MG63 (cell line): Measurements from ENCODE around the gene ANKRD65. TPM values are rescaled to one million over a fixed set of nuclear protein-coding genes. Genes with fewer than 3 reads are reported as not detected.
"Not testable (repeated sequence)": the region's sequence is repeated elsewhere in the genome, so short reads cannot be mapped to it uniquely, and the experiment has no call there.

Source experiments
- DNase-seq: peaks from one replicate; pipeline ENCODE4 v3.0.0-alpha.2; 2020
- H3K27me3 ChIP-seq: fragments of 250-450 bp; sonication (Bioruptor Pico); 2 replicates; pipeline ENCODE4 v1.5.1; 2020; ENCODE audit warnings: mild to moderate bottlenecking, moderate library complexity
- H3K36me3 ChIP-seq: fragments of 250-450 bp; sonication (Bioruptor Pico); 2 replicates; pipeline ENCODE4 v1.5.1; 2020; ENCODE audit warnings: mild to moderate bottlenecking, moderate library complexity
- H3K4me3 ChIP-seq: fragments of 250-450 bp; sonication (Bioruptor Pico); 2 replicates; pipeline ENCODE4 v1.5.1; 2020; ENCODE audit warnings: mild to moderate bottlenecking, moderate library complexity
- H3K9me3 ChIP-seq: fragments of 250-450 bp; sonication (Bioruptor Pico); 2 replicates; pipeline ENCODE4 v1.5.1; 2020; ENCODE audit warnings: mild to moderate bottlenecking, moderate library complexity
- total RNA-seq: library from RNA; depleted of rRNA; stranded (reverse); fragments of >200 nt; shearing (Covaris generic); gene quantifications from 2 replicates; pipeline ENCODE4 v1.2.3, GENCODE V29; 2014; ENCODE audit warnings: low replicate concordance

Gene ANKRD65
- total RNA-seq, 1 experiment from 2014 or later, result not detected

- no peaks in the 10 kb centered on the region for H3K9me3 ChIP-seq
Measured at GRCh38 chr1:1434824-1435105, 13.7 kb upstream of the ANKRD65 start.

DNA sequence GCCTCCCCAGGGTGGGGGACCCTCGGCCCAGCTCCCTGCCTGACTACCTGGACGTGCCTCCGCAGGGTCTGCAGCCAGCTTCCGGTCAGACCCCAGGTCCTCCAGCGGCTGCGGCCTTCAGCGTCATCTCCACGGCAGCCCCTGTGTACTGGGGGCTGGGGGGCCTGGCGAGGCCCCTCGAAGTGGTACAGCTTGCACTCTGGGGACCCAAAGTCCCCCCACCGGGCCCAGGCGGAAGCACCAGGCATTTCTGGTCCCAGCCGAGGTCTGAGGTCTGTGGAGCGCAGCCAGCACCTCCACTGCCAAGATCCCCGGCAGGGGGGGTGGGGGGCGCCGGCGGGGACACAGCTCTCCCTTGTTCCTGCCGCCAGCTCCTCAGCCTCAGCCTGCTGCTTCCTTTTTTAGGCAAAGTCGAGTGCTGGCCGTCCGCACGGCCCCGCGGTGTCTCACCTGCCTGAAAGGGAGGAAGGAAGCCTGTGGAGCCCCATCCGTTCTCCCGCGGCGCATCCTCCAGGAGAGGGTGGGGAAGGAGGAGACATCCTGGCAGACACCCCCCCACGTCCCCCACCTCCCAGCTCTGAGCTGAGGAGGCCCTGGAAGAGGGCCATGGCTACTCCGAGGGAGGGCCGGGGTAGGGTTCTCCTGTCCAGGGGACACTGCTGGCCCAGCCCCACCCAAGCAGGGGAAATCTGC is 13.2 kb upstream of the ANKRD65 start:
- no peak overlapping the region for H3K4me3 ChIP-seq
- no peaks in the 10 kb centered on the region for H3K27me3 ChIP-seq
- no peaks in the 10 kb centered on the region for H3K36me3 ChIP-seq
- H3K9me3 ChIP-seq, result no peaks in the 10 kb centered on the region
- DNase-seq, result no peak

More at GRCh38 chr1:1434824-1435105, 13.7 kb upstream of the ANKRD65 start:
- Histone ChIP-seq H3K27me3 (no peaks in the 10 kb centered on the region), H3K4me3 (no peak overlapping the region), H3K36me3 (no peaks in the 10 kb centered on the region)
- DNase-seq, result no peak

DNA sequence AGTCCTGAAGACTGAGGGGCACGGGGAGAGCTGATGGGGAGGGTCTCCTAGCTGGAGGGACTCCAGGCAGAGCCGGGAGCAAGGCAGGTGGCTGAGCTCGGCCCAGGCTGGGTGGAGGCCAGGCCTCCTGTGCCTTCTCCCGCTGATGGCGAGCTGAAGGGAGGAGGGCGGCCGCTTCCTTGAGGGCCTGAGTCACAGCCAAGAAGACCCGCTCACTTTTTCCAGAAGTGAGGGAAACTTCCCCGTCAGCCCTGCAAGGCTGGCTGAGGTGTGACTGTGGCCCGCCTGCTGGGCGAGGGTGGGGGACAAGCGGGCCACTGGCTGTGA is 12.7 kb upstream of the ANKRD65 start:
- DNase-seq, result no peak
- Histone ChIP-seq H3K4me3 (no peak overlapping the region), H3K9me3 (no peaks in the 10 kb centered on the region), H3K27me3 (no peaks in the 10 kb centered on the region), H3K36me3 (no peaks in the 10 kb centered on the region)

DNA sequence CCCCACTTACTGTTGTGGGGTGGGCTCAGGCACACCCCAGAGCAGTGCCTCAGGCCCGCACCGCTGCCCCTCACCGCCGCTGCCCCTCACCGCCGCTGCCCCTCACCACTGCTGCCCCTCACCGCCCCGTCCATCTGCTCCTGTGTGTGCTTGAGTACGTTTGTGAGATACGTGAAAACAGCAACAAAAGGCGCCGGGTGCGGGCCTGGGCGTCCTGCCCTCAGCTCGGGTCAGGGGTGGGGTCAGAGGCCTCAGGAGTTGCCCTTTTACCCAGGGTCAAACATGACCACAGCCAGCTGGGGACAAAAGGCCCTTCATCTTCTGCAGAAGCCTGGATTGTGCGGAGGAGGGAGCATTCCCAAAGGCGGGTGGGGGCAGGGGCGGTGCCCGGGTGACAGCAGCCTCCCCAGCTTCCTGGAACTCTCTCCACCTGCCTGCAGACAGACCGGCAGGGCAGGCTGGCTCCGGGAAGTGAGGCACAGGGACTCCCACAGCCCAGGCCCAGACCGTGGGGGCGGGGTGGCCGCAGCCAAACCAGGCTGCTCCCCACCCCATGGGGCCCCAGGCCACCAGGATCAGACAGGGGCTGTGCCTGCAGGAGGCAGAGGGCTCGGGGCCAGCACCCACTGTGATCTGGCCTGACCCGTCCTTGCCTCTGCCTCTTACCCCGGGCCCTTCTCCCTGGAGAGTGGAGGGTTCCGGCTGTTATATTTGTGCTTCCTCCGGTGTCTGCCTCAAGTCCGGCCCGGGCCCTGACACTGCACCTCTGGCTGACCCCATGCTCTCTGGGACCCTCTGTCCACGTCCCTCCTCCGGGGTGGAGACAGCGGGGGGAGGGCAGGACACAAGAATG is 12.1 kb upstream of the ANKRD65 start:
- Histone ChIP-seq H3K9me3 (no peaks in the 10 kb centered on the region), H3K36me3 (no peaks in the 10 kb centered on the region), H3K4me3 (no peak overlapping the region), H3K27me3 (no peaks in the 10 kb centered on the region)
- peak; percentile 29 for DNase-seq

DNA sequence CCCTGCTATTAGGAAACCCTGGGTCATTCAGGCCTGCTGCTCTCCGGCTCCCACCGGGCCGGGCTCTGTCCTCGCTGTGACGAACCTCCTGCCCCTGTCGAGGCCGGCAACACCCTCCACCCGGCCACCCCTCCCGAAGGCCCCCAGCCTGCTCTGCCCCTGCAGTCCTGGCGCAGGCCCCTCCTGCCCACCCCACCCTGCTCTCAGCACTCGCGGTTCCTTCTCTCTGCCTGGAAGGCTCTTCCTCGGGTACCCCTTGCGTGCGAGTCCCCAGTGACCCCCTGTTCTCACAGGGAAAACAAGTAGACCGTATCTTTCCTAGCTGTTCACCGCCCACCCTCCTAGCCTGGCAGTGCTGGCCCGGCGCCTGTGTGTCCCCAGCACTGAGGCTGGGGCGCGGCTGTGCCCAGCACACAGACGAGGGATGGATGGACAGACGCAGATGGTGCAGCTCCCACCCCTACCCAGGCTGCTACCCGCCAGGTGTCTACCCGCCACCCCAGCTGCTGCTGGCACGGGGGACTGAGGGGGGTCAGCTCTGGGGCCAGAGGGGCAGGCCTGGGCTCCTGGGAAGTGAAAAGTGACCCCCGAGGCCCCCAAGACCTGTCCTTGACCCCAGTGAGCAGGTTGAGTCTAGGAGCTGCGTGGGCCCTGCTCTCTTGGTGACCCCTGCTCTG is 11.3 kb upstream of the ANKRD65 start:
- Histone ChIP-seq H3K36me3 (no peaks in the 10 kb centered on the region), H3K4me3 (no peak overlapping the region), H3K9me3 (no peaks in the 10 kb centered on the region), H3K27me3 (no peaks in the 10 kb centered on the region)
- no peak for DNase-seq

DNA sequence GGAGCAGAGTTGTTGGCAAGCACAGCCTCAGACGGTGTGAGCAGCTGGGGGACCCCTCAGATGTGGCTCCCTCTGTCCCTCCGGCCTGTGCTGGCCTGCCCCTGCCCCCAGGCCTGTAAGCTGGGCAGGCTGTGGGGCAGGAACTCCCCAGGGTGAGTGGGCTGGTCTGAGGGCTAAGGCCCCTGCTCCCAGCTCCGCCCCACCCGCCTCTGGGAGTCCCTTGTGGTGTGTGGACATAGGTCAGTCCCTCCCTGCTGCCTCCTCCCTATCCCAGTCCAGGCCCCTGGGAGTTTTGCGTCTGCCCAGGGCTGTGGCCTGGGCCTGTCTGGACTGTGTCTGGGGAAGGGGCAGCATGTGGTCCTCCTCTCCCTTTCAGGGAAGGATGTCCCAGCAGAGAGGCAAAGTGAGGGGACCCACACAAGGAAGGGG is 10.8 kb upstream of the ANKRD65 start:
- DNase-seq, result no peak
- Histone ChIP-seq H3K36me3 (no peaks in the 10 kb centered on the region), H3K9me3 (no peaks in the 10 kb centered on the region), H3K27me3 (no peaks in the 10 kb centered on the region), H3K4me3 (no peak overlapping the region)

DNA sequence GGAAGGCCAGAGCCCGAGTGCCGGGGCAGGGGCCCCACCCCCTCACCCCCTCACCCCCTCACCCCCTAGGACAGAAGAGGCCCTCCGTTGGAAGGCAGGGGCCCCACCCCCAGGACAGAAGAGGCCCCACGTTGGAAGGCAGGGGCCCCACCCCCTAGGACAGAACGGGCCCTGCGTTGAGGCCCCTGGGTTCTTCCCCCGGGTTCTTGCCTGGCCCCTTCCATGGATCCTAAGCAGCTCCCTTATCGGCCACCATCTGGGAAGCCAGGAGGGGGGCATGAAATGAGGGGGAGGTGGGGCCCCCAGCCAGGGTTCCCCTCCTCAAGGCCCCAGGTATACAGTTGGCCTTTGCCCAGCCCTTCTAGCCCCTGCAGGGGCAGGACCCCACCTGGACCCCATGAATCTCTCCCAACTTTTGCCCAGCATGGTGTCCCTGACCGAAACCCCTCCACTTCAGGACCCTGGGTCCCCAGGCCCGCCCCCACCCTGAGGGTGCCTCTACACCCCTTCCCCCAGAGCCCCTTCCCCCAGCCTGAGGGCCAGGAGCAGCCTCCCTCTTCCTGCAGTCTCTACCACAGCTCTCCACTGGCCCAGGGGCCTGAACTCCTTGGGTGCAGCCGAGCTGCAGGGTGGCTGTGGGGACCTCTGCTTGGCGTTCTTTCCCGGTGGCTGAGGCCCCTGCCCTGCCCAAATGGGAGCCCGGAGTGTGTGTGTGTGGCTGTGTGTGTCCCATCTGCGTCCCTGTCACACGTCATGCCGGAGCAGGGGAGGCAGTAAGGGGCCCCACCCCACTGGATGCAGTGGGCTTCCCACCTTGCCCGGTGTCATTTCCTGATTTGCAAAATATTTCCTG is 10.1 kb upstream of the ANKRD65 start:
- Histone ChIP-seq H3K27me3 (no peaks in the 10 kb centered on the region), H3K36me3 (no peaks in the 10 kb centered on the region), H3K9me3 (no peaks in the 10 kb centered on the region), H3K4me3 (no peak overlapping the region)
- DNase-seq, result no peak

GRCh38 chr1:1430114-1430982 is 9.3 kb upstream of the ANKRD65 start:
- H3K36me3 ChIP-seq, result no peaks in the 10 kb centered on the region
- no peaks in the 10 kb centered on the region for H3K9me3 ChIP-seq
- DNase-seq, result peak; percentile 64
- H3K4me3 ChIP-seq, result no peak overlapping the region
- H3K27me3 ChIP-seq, result no peaks in the 10 kb centered on the region

- Histone ChIP-seq H3K4me3 (no peak overlapping the region), H3K36me3 (no peaks in the 10 kb centered on the region), H3K27me3 (no peaks in the 10 kb centered on the region), H3K9me3 (no peaks in the 10 kb centered on the region)
- no peak for DNase-seq
Measured at GRCh38 chr1:1429671-1430073, 8.6 kb upstream of the ANKRD65 start.

DNA sequence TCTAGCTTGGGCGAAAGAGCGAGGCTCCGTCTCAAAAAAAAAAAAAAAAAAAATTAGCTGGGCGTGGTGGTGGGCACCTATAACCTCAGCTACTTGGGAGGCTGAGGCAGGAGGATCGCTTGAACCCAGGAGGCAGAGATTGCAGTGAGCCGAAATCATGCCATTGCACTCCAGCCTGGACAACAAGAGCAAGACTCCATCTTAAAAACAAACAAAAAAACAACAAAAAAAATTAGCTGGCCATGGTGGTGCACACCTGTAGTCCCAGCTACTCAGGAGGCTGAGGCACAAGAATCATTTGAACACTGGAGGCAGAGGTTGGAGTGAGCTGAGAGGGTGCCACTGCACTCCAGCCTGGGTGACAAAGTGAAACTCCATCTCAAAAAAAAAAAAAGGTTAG is 7.9 kb upstream of the ANKRD65 start:
- H3K27me3 ChIP-seq, DNase-seq, H3K4me3 ChIP-seq: not testable (repeated sequence)

GRCh38 chr1:1428174-1428573 is 7.1 kb upstream of the ANKRD65 start:
- no peak for DNase-seq

More for the DNA sequence above, 7.9 kb upstream of the ANKRD65 start:
- not testable (repeated sequence) for H3K36me3 ChIP-seq, H3K9me3 ChIP-seq

GRCh38 chr1:1427820-1428148 is 6.7 kb upstream of the ANKRD65 start:
- Histone ChIP-seq H3K9me3 (no peaks in the 10 kb centered on the region), H3K4me3 (no peak overlapping the region), H3K36me3 (no peaks in the 10 kb centered on the region), H3K27me3 (no peaks in the 10 kb centered on the region)
- no peak for DNase-seq

More at GRCh38 chr1:1428174-1428573, 7.1 kb upstream of the ANKRD65 start:
- no peaks in the 10 kb centered on the region for H3K9me3 ChIP-seq
- no peaks in the 10 kb centered on the region for H3K36me3 ChIP-seq
- H3K27me3 ChIP-seq, result no peaks in the 10 kb centered on the region
- no peak overlapping the region for H3K4me3 ChIP-seq

GRCh38 chr1:1427106-1427819 is 6.2 kb upstream of the ANKRD65 start:
- H3K9me3 ChIP-seq, result no peaks in the 10 kb centered on the region
- H3K4me3 ChIP-seq, result no peak overlapping the region
- no peak for DNase-seq
- no peaks in the 10 kb centered on the region for H3K36me3 ChIP-seq
- H3K27me3 ChIP-seq, result no peaks in the 10 kb centered on the region

GRCh38 chr1:1426496-1427105 is 5.5 kb upstream of the ANKRD65 start:
- DNase-seq, result no peak

DNA sequence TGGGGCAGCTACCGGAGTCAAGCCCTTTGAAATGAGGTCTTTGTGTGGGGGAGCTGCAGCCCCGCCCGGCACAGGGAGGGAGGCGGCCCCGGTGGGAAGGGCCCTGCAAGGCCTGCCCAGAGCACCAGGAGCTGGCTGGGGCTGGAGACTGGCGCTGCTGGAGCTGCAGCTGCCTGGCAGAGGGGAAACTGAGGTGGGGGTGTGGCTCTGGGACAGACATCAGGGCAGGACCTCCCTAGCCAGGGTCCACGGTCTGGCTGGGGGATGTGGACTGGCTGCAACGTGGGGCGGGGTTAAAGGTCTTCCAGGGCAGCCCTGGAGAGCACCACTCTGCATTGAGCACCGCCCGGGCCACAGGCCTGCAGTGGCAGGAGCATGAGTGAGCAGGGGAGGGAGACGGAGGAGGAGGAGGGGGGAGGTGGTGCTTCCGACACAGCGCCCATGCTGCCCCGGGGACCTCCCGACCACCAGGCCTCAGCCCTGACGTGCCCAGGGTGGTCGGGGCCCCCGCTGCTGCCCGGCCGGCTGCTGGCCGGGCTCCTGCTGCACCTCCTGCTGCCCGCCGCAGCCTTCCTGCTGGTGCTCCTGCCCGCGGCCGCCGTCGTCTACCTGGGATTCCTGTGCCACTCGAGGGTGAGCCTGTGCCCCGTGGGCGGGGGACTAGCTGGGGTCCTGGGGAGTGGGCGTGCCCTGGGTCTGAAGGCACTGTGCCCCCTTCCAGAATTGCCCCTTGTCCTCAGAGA is 4.8 kb upstream of the ANKRD65 start:
- no peak for DNase-seq
- Histone ChIP-seq H3K36me3 (no peaks in the 10 kb centered on the region), H3K9me3 (no peaks in the 10 kb centered on the region), H3K27me3 (no peaks in the 10 kb centered on the region), H3K4me3 (no peak overlapping the region)

More at GRCh38 chr1:1426496-1427105, 5.5 kb upstream of the ANKRD65 start:
- no peaks in the 10 kb centered on the region for H3K36me3 ChIP-seq
- H3K9me3 ChIP-seq, result no peaks in the 10 kb centered on the region
- H3K27me3 ChIP-seq, result no peaks in the 10 kb centered on the region
- H3K4me3 ChIP-seq, result no peak overlapping the region
